NCI-H1694 treated with DMSO at 0.1 percent for 48 hours (cell line): Measurements from ENCODE around the gene CAMK1D.
"Not testable (repeated sequence)": the region's sequence is repeated elsewhere in the genome, so short reads cannot be mapped to it uniquely, and the experiment has no call there.

ENCODE experiments used
- DNase-seq: peaks from one replicate; lab custom pipeline; 2025; lab: John Stamatoyannopoulos, UW

The CAMK1D gene

DNA sequence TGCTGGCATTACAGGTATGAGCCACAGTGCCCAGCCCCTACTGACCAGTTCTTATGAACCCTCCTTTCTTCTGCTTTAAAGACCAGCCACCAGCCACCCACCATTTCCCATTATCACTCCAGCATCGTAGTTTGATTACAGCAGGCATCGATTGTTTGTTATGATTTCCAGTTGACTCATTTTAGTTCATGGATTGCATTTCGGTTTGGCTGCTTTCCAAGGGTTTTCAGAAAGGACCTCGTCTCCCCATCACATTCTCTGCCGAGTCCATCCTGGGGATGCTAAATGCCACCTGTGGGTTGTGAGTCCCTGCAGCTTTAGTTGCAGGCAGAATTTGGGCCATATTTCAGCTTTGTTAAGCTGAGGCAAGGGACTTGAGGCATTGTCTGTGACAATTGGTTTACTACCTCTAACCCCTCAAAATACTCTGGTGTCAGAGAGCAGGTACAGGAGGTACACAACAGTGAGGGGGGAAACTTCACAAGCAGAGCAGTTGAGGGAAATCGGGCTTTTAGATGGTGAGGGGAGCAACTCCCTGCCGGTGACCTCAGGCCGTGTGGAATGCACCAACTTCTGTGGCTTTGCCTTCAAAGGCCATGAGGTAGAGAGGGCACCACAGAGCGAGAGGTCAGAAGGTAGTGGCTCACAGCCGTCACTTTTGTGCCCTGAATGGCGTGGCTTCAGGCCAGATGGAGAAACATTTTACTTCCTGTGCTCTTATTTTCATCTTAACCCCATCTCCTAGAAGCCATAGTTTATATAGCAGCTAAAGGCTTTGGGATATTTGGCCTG, 448.3 kb downstream of the CAMK1D start:
- DNase-seq = no peak

- DNase-seq = no peak
Measured at GRCh38 chr10:12799144-12799543, 449.8 kb downstream of the CAMK1D start.

DNA sequence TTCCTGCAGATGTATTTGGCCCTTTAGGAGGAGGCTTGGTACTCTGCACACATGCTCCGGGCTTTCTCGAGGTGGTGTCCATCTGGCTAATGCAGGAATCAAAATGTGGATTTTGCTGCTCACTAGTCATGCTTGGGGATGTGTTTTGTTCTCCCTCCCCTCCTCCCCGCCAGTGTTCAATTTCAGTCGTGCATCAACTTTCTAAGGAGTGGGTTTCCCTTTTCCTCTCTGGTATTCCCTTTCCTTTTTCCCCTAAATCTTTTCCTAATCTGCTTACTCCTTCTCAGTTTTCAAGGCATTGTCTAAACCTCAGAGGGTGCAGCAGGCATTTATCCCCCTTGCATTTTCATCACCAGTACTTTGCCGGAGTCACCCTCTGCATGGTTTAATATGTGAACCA, 450.4 kb downstream of the CAMK1D start:
- DNase-seq = no peak

DNA sequence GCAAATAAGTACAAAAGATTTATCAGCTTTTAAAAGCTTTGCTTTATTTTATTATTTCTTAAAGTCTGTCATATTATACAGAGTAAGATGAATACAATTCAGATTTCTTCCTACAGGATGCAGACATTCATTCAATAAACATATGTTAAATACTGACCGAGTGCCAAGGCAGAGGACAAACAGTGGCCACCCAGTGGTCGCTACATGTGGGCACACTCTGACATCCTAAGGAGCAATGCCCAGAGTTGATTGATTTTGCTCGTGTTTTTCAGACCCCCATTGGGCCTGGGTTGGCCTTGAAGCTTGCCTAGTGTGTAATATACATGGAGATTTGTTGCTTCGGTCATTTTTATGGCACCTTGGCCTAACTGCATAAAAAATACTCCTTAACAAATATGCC, 451.0 kb downstream of the CAMK1D start:
- DNase-seq = no peak

DNA sequence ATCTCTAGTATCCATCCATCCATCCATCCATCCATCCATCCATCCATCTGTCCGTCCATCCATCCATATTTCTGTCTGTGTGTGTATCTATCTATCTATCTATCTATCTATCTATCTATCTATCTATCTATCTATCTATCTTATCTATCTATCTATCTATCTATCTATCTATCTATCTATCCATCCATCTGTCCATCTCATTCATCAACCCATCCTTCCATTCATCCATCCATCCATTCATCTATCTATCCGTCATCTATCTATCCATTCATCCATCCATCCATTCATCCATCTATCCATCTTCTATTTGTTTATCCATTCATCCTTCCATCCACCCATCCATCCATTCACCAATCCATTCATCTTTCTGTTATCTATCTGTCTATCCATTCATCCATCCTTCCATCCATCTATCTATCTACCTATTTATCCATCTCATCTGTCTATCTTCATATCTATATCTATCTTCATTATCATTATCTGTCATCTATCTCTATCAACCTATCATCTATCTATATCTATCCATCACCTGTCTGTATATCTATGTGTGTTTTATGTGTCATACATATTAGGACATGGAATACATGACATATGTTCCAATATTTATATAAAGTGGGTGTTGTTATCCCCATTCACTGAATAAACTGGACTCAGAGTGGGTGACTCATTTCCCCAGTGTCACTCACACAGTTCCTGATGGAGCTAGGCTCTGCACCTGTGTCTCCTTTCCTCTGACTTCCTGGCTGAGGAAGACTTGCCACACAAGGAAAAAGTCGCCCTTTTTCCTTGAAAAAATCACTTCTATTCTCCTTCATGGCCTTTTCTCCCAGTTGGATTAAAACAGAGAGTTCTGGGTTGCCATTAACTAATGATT, 452.1 kb downstream of the CAMK1D start:
- DNase-seq = no peak

- no peak for DNase-seq
Measured at GRCh38 chr10:12803776-12804175, 454.4 kb downstream of the CAMK1D start.

DNA sequence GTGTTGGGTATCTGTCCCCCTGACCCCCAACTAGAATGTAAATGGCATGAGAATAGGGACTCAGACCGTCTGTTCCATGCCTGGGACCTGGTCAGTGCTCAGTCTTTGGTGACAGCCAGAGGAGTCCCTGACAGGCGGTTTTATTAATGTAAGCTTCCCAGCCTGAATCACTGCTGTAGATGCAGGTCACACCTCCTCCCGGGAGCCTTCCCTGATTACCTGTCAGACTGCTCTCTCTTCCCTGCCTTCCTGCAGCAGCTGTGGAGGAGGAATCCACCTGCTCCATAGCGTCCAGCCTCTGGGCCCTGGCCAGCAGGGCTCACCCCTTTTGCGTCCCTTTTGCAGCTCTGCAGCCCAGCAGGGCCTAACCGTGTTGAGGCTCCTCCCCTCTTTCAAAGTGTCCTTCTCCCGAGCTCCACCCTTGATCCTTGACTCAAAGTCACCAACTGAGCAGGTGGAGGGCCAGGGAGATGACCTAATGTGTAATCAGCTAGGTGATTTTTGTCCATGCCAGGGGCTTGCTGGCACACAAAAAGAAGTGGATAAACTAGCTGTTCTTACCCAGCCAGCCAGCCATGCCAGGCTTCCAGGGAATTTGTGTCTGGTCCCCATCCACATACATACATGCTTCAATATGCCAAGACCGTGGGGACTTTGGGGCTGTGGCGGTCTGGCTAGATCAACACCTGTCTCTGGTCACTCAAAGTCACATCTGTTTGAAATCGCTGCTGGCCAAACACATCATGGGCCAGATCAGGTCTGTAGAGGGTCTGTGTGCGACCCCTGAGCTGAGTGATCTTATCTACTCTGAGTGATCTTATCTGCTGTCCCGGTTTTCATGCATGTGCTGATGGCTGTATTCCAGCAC, 457.1 kb downstream of the CAMK1D start:
- DNase-seq = no peak

DNA sequence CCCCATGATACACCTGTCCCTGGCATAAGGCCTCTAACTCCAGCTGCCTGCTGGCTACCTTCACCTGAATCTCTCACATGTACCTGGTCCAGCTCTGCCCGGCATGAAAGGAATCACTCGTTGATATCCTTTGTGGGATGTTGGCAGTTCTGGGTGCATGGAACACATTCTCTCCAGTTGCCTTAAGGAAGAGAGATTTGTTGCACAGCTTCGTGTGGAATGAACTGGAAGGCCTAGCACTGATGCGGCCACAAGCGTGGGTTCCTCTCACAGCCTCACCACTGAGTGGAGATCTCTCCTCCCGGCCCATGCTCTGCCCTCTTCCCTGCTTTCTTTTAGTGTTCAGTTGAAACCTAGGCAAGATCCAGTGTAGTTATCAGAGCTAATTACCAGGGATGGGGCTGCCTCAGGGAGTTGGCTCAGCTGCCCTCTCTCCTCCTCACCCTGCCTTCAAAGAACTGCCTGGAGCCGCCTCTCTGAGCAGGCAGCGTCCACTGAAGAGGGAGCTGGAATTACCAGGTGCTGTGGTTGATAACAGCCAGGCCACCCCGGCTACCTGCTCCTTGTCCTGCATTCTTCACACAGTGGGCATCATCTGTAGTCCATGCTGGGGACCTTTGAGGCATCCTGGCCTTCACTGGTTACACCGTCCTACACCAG, 457.9 kb downstream of the CAMK1D start:
- no peak for DNase-seq

DNA sequence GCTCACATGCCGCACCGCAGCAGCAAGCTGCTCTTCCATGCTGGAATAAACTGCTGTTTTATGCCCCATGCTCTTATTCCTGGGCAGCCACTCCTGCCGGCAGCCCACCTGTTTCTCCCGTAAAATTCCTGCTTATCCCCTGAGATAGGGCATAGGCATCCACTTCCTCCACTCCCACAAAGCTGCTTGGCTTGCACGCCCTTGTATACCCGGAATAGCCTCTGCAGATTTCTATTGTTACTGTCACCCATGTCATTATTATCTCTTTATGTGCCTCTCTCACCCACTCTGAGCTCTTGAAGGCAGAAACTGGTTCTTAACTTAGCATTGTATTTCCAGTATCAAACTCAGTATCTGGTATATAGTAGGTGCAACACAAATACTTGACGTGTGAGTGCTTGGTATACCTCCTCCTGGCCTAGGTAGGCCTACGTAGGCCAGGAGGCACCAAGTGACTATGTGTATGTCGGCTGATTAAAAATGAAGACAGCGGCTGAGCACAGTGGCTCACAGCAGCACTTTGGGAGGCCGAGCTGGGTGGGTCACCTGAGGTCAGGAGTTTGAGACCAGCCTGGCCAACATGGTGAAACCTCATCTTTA, 458.8 kb downstream of the CAMK1D start:
- no peak for DNase-seq

- not testable (repeated sequence) for DNase-seq
Measured at GRCh38 chr10:12810046-12810445, 460.7 kb downstream of the CAMK1D start.

- no peak for DNase-seq
Measured at GRCh38 chr10:12811826-12812225, 462.5 kb downstream of the CAMK1D start.

GRCh38 chr10:12812571-12812970, 463.2 kb downstream of the CAMK1D start:
- DNase-seq = no peak

GRCh38 chr10:12814166-12814565, 464.8 kb downstream of the CAMK1D start:
- no peak for DNase-seq

DNA sequence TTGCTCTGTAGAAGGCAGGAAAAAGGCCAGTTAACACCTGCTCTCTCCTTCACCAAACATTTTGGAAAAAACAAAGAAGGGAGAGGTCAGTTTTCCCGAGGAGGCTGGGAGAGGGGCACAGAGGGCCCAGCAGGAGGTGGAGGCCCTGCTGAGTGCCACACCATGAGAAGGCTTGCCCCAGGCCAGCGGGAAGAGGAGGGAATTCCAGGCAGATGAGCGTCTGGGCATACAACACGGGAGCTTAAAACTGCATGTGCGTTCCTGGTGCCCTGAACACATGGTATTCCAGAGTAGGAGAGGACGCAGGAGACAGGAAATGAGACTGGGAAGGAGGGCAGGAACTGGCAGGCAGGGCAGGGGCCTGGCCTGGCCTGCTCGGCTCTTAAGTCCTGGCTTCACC, 469.7 kb downstream of the CAMK1D start:
- DNase-seq = no peak

- DNase-seq = no peak
Measured at GRCh38 chr10:12819656-12820055, 470.3 kb downstream of the CAMK1D start.

- no peak for DNase-seq
Measured at GRCh38 chr10:12822126-12822892, 473.0 kb downstream of the CAMK1D start.

DNA sequence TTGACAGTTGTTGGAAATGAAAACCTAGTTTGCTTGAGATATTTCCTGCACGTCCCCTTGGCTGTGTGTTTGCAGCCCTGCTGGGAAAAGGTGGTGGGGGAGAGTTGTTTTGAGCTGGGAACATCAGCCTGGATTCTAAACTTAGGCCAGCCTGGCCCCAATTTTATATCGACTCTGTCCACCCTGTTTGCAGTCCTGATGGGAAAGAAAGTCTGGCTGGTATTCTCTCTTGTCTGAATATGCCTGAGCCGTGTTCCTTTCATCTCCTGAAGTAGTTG, 473.5 kb downstream of the CAMK1D start:
- no peak for DNase-seq

- DNase-seq = no peak
Measured at GRCh38 chr10:12823328-12823727, 474.0 kb downstream of the CAMK1D start.

DNA sequence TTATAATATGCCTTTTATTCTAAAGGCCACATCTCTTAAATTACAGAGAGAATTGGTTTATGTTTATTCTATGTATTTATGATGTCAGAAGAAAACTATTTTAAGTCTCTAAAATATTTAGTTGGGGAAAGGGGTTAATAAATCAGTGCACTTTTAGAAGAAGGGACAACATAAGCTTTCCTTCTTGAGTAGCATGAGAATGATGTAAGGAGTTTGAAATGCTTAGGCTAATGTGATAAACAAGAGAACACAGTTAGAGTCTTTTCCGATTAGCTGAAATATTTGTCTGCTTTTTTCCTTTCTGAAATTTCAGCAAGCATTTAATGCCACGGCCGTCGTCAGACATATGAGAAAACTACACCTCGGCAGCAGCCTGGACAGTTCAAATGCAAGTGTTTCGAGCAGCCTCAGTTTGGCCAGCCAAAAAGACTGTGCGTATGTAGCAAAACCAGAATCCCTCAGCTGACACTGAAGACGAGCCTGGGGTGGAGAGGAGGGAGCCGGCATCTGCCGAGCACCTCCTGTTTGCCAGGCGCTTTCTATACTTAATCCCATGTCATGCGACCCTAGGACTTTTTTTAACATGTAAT, 476.0 kb downstream of the CAMK1D start:
- no peak for DNase-seq

GRCh38 chr10:12826800-12827372, 477.5 kb downstream of the CAMK1D start:
- no peak for DNase-seq
